GM12878 (cell line): ENCODE data around the gene C1QTNF5. TPM values are rescaled to one million over a fixed set of nuclear protein-coding genes. Genes with fewer than 3 reads are reported as not detected.

Source experiments
- ATAC-seq: fragments of 200-7000 bp; cut with Tn5 transposase; 3 replicates; pipeline ENCODE4 v1.9.1; 2020; ENCODE audit warnings: mild to moderate bottlenecking, moderate library complexity
- BruUV-seq: library from RNA; stranded (reverse); fragments of 400-500 nt; replicated peaks from 2 replicates; lab custom pipeline; 2021; lab: Mats Ljungman, UMichigan
- CTCF ChIA-PET: fragments of 300-600 bp; sonication (Branson Sonifier 250); formaldehyde crosslinking; extraction: SDS; loops from one replicate; lab custom pipeline; 2021; ENCODE audit warnings: inconsistent platforms; lab: Yijun Ruan, JAX
- POLR2A ChIA-PET: fragments of 350-600 bp; formaldehyde crosslinking; extraction: SDS; loops from one replicate; lab custom pipeline; 2021; ENCODE audit warnings: inconsistent platforms; lab: Charles Lee
- RAD21 ChIA-PET: fragments of 300-600 bp; sonication (Branson Sonifier 250); formaldehyde crosslinking; loops from one replicate; lab custom pipeline; 2023; ENCODE audit warnings: antibody characterized with exemption; ENCODE audit not compliant: unreplicated experiment; lab: Charles Lee
- SMC1A ChIA-PET: fragments of 300-600 bp; sonication (Branson Sonifier 250); formaldehyde crosslinking; loops from one replicate; lab custom pipeline; 2023; ENCODE audit not compliant: unreplicated experiment, uncharacterized antibody; lab: Charles Lee
- DNase-seq: peaks from one replicate; pipeline ENCODE4 v3.0.0-alpha.2; 2011; ENCODE audit warnings: low read depth, low spot score
- FAIRE-seq: peaks from 3 replicates; lab custom pipeline; 2011; peaks lifted over from hg19 to GRCh38; lab: Jason Lieb, UNC
- H2AFZ ChIP-seq: 2 replicates; pipeline ENCODE4 v1.6.0; 2011; ENCODE audit warnings: low read depth, low read length, control low read depth; ENCODE audit not compliant: control insufficient read depth
- H3K27ac ChIP-seq: 2 replicates; pipeline ENCODE4 v1.5.1; 2011; ENCODE audit warnings: control low read depth; ENCODE audit not compliant: control insufficient read depth, insufficient read depth
- H3K27me3 ChIP-seq, 2 experiments: replicated peaks in 1 of 2; 2 replicates each; pipeline versions ENCODE4 v1.6.0 to v1.6.1; 2011; ENCODE audit warnings: low read length in 1 of 2; ENCODE audit not compliant: control insufficient read depth in 2 of 2, insufficient read depth in 2 of 2
- H3K36me3 ChIP-seq, 2 experiments: 2 replicates each; pipeline ENCODE4 v1.5.1; 2011; ENCODE audit warnings: low read length in 1 of 2; ENCODE audit not compliant: control insufficient read depth in 2 of 2, insufficient read depth in 2 of 2
- H3K4me1 ChIP-seq: 2 replicates; pipeline ENCODE4 v1.6.1; 2011; ENCODE audit warnings: mild to moderate bottlenecking, low read length, moderate library complexity, mixed read lengths; ENCODE audit not compliant: control insufficient read depth, insufficient read depth
- H3K4me2 ChIP-seq: 2 replicates; pipeline ENCODE4 v1.6.0; 2011; ENCODE audit warnings: control low read depth; ENCODE audit not compliant: control insufficient read depth, insufficient read depth
- H3K4me3 ChIP-seq: fragments of 200-600 bp; sonication (generic); 2 replicates; pipeline ENCODE4 v1.5.1; 2016
- H3K79me2 ChIP-seq: 2 replicates; pipeline ENCODE4 v1.6.0; 2011; ENCODE audit warnings: low read length; ENCODE audit not compliant: control insufficient read depth, insufficient read depth
- H3K9ac ChIP-seq: 2 replicates; pipeline ENCODE4 v1.8.0; 2011; ENCODE audit warnings: low read length, control low read depth, mixed read lengths; ENCODE audit not compliant: control insufficient read depth, insufficient read depth
- H3K9me3 ChIP-seq: replicated peaks from 3 replicates; pipeline ENCODE4 v1.5.1; 2011; ENCODE audit warnings: mild to moderate bottlenecking, low read length; ENCODE audit not compliant: control insufficient read depth, insufficient read depth
- H4K20me1 ChIP-seq: 2 replicates; pipeline ENCODE4 v1.6.0; 2011; ENCODE audit not compliant: control insufficient read depth, insufficient read depth
- BCL3 ChIP-seq: IDR thresholded peaks from 2 replicates; pipeline ENCODE4 v1.6.1; 2011; ENCODE audit warnings: borderline replicate concordance, low read depth, mild to moderate bottlenecking, moderate library complexity, low read length; ENCODE audit not compliant: insufficient read depth, poor library complexity, severe bottlenecking
- EGR1 ChIP-seq, 2 experiments: IDR thresholded peaks; 1 replicate in 1 of 2; 2 replicates in 1 of 2; pipeline ENCODE4 v1.6.1; 2011 to 2012; ENCODE audit warnings: low read depth in 2 of 2, low read length in 2 of 2, borderline replicate concordance in 1 of 2, mild to moderate bottlenecking in 1 of 2, moderate library complexity in 1 of 2
- IRF4 ChIP-seq: IDR thresholded peaks from 2 replicates; pipeline ENCODE4 v1.6.1; 2011; ENCODE audit warnings: low read depth, low read length
- KDM1A ChIP-seq: fragments of 200-600 bp; sonication (generic); IDR thresholded peaks from 2 replicates; pipeline ENCODE4 v1.6.1; 2016; ENCODE audit warnings: borderline replicate concordance
- MAX ChIP-seq: IDR thresholded peaks from 2 replicates; pipeline ENCODE4 v1.6.1; 2012; ENCODE audit warnings: low read depth, low read length, improper control_type of control experiment
- MTA2 ChIP-seq: fragments of 450-650 bp; IDR thresholded peaks from 2 replicates; pipeline ENCODE4 v1.6.1; 2016; ENCODE audit warnings: low read depth, mild to moderate bottlenecking, moderate library complexity
- NBN ChIP-seq: fragments of 450-650 bp; IDR thresholded peaks from 2 replicates; pipeline ENCODE4 v1.6.1; 2016
- POLR2AphosphoS2 ChIP-seq: IDR thresholded peaks from 2 replicates; pipeline ENCODE4 v1.6.1; 2011; ENCODE audit warnings: low read depth, mild to moderate bottlenecking, low read length, improper control_type of control experiment, moderate library complexity
- POLR2AphosphoS5 ChIP-seq: IDR thresholded peaks from 2 replicates; pipeline ENCODE4 v1.6.1; 2011; ENCODE audit warnings: mild to moderate bottlenecking, low read length, inconsistent platforms
- RCOR1 ChIP-seq: conservative IDR thresholded peaks from 2 replicates; pipeline ENCODE4 v1.6.1; 2012; ENCODE audit warnings: low read depth, low read length, improper control_type of control experiment
- STAT1 ChIP-seq: fragments of 450-650 bp; conservative IDR thresholded peaks from 2 replicates; pipeline ENCODE4 v1.6.1; 2014; ENCODE audit warnings: antibody characterized with exemption, mild to moderate bottlenecking
- SUZ12 ChIP-seq: fragments of 200-600 bp; sonication (generic); IDR thresholded peaks from one replicate; pipeline ENCODE4 v1.6.1; 2018; ENCODE audit warnings: antibody characterized with exemption, mild to moderate bottlenecking; ENCODE audit not compliant: unreplicated experiment
- WGBS: methylation state at CpG from one replicate; pipeline ENCODE4 v1.1.6; 2016; ENCODE audit warnings: low lambda C conversion rate; ENCODE audit not compliant: insufficient replicate concordance, insufficient coverage; ENCODE audit errors: missing lambda C conversion rate; 5-methylcytosine and 5-hydroxymethylcytosine counted together
- in situ Hi-C: fragments of 300-500 bp; cut with MboI; formaldehyde crosslinking; loops from 9 replicates; pipeline ENCODE4 v1.14.3; 2018; ENCODE audit warnings: mixed read lengths
- intact Hi-C: fragments of 100-400 bp; cut with micrococcal nuclease; formaldehyde crosslinking; loops from one replicate; pipeline ENCODE4 v1.14.2; 2022; ENCODE audit not compliant: unreplicated experiment
- polyA plus RNA-seq, 11 experiments: library from polyadenylated mRNA; depleted of rRNA in 4 of 11; unstranded in 6 of 11; stranded (reverse) in 5 of 11; fragments of >200 nt; fragmentation: Nextera tagmentation in 4 of 11; fragmentation: Illumina TruSeq in 1 of 11; extraction: Ambion mirVana in 4 of 11; extraction: Trizol in 1 of 11; gene quantifications; 1 replicate in 1 of 11; 2 replicates in 10 of 11; pipeline versions ENCODE4 v1.2.1 to v1.2.3, GENCODE V29; 2011 to 2016; ENCODE audit warnings: inconsistent platforms in 2 of 11, missing spikeins in 2 of 11, low read depth in 1 of 11
- total RNA-seq, 4 experiments: library from RNA; depleted of rRNA in 3 of 4; stranded (reverse); fragments of >200 nt in 3 of 4; fragmentation: Illumina TruSeq in 1 of 4; extraction: Trizol in 1 of 4; gene quantifications; 2 replicates each; pipeline versions ENCODE4 v1.2.1 to v1.2.3, GENCODE V29; 2013 to 2021
- TF ChIP-seq, protein P1 (sequence below): IDR thresholded peaks from 2 replicates; pipeline ENCODE4 v1.6.1; 2011; ENCODE audit warnings: low read depth, low read length, improper control_type of control experiment, borderline replicate concordance
- TF ChIP-seq, protein P2 (sequence below): fragments of 450-650 bp; IDR thresholded peaks from 2 replicates; pipeline ENCODE4 v1.6.1; 2016; ENCODE audit warnings: mild to moderate bottlenecking
- TF ChIP-seq, protein P3 (sequence below): fragments of 450-650 bp; IDR thresholded peaks from 2 replicates; pipeline ENCODE4 v1.6.1; 2017; ENCODE audit warnings: low read depth, mild to moderate bottlenecking, moderate library complexity

Gene C1QTNF5
- total and polyA plus RNA-seq, 10 of the 15 experiments (the other 5 are each of a cell fraction or from before 2014, with no cell fraction given): not detected

DNA sequence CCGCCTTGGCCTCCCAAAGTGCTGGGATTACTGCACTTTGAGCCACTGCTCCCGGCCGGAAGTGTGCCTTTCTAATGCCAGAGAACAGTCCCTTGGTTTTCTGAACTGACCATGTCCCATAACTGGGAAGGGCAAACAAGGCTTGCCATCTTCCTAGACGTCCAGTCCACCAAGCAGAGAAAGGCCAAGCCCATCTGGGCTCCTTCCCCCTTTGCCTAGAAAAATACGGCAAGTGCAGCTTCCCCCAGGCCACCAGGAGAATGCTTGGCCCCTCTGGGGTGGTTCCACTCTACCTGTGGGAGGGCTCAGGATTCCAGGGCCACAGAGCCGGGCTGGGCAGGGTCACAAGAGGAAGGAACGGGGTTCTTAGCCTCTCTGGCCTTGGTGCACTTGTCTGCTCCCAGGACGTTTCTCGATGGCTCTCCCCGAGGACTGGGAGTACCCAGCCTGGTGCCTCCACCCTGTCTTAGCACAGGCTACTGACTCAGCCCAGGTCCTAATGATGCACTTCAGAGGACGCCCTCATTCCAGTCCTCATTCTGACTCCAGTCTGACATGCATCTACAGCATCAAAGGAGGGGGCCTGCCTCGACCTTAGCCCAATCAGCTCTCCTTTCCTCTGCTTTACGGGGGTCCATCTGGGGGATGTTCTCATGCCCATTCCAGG, 39.6 kb upstream of the C1QTNF5 start:
- ATAC-seq (no peak), FAIRE-seq (no peak), DNase-seq (no peak)
- H3K36me3 ChIP-seq: no peaks in the 10 kb centered on the region
- H2AFZ ChIP-seq: no peak overlapping the region
- H3K27me3 ChIP-seq: peaks cover 0 to 8% of the 10 kb centered on the region in 2 experiments; a peak in 3 of 4 replicates
- no peak overlapping the region for H3K4me2 ChIP-seq
- H3K9me3 ChIP-seq: no peaks in the 10 kb centered on the region
- 0 out of 2 replicates have a peak, but pooled peaks cover 3% of the 10 kb centered on the region for H3K4me1 ChIP-seq
- POLR2A ChIA-PET: interaction anchor here (0.6 kb wide), 1 partner anchor 54 kb away, joined by 4 read pairs; no protein-coding TSS in a partner anchor
- intact Hi-C loops (no loop called here), in situ Hi-C loops (no loop called here)
- RAD21 ChIA-PET: interaction anchor here (0.6 kb wide), 1 partner anchor 475 kb away, joined by 3 read pairs; no protein-coding TSS in a partner anchor
- H3K9ac ChIP-seq: no peak overlapping the region
- H3K27ac ChIP-seq: no peak overlapping the region
- no peaks in the 10 kb centered on the region for H4K20me1 ChIP-seq
- BruUV-seq: no TSS peak
- CTCF ChIA-PET: interaction anchor here (0.6 to 17.9 kb wide), 10 partner anchors 9 to 130 kb away, joined by 3 to 183 read pairs (median 6); no protein-coding TSS in a partner anchor
- SMC1A ChIA-PET: interaction anchor here (1.3 to 1.5 kb wide), 2 partner anchors 24 to 95 kb away, joined by 7 to 9 read pairs; no protein-coding TSS in a partner anchor
- WGBS: 50% methylated on average over 13 of the region's 13 CpGs
- H3K4me3 ChIP-seq: no peak overlapping the region
- no peaks in the 10 kb centered on the region for H3K79me2 ChIP-seq
- TF ChIP-seq MAX: no peak
- no peak for TF ChIP-seq EGR1 (IDR thresholded peaks at IDR 0.05; ENCODE audit: borderline replicate concordance in 1 of 2, low read depth in 2 of 2, low read length in 2 of 2)
- TF ChIP-seq MTA2: no peak
- no peak for TF ChIP-seq BCL3
- TF ChIP-seq, protein P1, sequence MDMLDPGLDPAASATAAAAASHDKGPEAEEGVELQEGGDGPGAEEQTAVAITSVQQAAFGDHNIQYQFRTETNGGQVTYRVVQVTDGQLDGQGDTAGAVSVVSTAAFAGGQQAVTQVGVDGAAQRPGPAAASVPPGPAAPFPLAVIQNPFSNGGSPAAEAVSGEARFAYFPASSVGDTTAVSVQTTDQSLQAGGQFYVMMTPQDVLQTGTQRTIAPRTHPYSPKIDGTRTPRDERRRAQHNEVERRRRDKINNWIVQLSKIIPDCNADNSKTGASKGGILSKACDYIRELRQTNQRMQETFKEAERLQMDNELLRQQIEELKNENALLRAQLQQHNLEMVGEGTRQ: no peak
- TF ChIP-seq IRF4: no peak
- TF ChIP-seq POLR2AphosphoS5: no peak
- no peak for TF ChIP-seq STAT1
- TF ChIP-seq RCOR1: no peak
- TF ChIP-seq SUZ12: no peak
- no peak for TF ChIP-seq KDM1A
- no peak for TF ChIP-seq POLR2AphosphoS2
- TF ChIP-seq, protein P2, sequence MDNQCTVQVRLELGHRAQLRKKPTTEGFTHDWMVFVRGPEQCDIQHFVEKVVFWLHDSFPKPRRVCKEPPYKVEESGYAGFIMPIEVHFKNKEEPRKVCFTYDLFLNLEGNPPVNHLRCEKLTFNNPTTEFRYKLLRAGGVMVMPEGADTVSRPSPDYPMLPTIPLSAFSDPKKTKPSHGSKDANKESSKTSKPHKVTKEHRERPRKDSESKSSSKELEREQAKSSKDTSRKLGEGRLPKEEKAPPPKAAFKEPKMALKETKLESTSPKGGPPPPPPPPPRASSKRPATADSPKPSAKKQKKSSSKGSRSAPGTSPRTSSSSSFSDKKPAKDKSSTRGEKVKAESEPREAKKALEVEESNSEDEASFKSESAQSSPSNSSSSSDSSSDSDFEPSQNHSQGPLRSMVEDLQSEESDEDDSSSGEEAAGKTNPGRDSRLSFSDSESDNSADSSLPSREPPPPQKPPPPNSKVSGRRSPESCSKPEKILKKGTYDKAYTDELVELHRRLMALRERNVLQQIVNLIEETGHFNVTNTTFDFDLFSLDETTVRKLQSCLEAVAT: no peak
- TF ChIP-seq NBN: no peak
- TF ChIP-seq, protein P3, sequence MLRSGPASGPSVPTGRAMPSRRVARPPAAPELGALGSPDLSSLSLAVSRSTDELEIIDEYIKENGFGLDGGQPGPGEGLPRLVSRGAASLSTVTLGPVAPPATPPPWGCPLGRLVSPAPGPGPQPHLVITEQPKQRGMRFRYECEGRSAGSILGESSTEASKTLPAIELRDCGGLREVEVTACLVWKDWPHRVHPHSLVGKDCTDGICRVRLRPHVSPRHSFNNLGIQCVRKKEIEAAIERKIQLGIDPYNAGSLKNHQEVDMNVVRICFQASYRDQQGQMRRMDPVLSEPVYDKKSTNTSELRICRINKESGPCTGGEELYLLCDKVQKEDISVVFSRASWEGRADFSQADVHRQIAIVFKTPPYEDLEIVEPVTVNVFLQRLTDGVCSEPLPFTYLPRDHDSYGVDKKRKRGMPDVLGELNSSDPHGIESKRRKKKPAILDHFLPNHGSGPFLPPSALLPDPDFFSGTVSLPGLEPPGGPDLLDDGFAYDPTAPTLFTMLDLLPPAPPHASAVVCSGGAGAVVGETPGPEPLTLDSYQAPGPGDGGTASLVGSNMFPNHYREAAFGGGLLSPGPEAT: no peak
